UCSD-AML1 (cell line): ENCODE results near the gene TMCO4.

ENCODE experiments used
- DNase-seq: peaks from one replicate; lab custom pipeline; 2025; ENCODE audit not compliant: unreplicated experiment; lab: John Stamatoyannopoulos, UW

The TMCO4 gene

DNA sequence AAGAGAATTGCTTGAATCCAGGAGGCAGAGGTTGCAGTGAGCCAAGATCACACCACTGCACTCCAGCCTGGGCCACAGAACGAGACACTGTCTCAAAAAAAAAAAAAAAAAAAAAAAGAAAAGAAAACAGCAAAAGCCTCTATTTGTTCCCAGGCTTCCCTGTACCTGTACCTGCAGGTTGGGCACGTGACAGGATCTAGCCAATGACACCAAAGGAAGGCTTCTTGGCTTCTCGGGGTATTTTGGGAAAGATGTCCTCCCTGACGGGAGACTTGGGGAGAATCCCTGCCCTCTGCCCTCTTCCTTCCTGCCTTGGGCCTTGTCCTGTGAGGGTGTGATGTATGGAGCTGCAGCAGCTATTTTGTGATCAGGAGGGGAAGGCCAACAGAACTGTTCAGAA lies 22.8 kb downstream of the TMCO4 start:
- DNase-seq = no peak

DNA sequence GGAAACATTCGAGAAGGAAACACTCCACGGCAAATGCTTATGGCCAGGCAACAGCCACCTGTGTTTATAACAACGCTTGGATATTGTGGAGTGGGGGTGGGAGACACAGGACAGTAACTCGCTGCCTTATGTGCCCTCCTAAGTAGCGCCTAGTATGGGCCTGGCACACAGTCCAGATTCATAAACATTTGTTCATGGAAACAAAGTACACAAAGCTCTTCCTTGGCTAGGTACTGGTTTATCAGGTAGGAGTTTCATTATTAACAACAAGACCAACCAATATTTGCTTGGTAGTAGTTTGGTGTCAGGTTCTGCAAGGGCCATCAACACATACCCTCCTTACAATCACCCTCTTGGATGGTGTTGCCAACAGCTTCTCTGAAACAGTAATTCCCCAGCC lies 23.4 kb downstream of the TMCO4 start:
- no peak for DNase-seq

DNA sequence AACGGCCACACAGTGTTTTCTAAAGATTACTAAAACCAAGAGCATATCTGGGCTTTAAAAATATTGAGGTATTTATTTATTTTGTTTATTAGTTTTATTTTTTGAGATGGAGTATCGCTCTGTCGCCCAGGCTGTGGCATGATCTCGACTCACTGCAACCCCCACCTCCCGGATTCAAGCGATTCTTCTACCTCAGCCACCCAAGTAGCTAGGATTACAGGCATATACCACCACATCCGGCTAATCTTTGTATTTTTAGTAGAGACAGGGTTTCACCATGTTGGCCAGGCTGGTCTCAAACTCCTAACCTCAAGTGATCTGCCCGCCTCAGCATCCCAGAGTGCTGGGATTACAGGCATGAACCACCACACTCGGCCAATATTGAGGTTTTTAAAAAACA lies 23.9 kb downstream of the TMCO4 start:
- no peak for DNase-seq

DNA sequence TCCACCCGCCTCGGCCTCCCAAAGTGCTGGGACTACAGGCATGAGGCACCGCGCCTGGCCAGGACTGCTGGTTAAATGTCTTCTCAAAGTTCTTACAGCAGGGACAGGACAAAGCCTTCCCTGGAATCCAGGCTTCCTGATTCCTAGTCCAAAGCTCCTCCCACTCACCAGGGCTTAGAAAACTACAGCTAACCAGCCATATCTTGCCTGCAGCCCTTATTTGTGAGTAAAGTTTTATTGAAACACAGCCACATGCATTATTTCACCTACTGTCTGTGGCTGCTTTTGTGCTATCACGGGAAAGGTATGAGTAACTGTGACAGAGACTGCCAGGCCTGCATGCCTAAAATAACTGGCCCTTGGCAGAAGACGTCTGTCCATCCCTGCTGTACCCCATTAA lies 24.4 kb downstream of the TMCO4 start:
- no peak for DNase-seq

DNA sequence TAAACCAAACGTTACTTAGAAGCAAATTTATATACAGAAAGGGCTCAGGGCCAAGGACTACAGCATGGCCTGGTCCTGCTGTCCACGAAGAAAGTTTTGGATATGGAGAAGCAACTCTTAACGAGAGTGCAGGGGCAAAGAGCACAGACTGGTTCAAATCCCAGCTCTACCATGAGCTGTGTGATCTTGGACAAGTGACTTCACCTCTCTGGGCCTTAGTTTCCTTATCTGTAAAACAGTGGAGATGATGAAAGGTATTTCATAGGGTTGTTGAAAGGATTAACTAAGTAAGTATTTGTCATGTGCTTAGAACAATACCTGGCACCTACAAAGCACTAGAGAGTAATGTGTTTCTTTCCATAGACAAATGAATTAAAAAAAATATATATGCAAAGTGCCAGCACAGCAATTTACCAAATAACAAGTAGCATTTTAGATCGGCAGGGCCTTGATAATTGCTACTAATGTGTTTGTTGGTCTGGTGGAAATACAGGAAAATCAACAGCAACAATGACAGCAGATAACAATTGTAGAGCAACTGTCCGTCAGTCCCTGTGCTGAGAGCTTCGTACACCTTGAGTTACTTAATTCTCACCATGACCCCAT lies 25.4 kb downstream of the TMCO4 start:
- no peak for DNase-seq

DNA sequence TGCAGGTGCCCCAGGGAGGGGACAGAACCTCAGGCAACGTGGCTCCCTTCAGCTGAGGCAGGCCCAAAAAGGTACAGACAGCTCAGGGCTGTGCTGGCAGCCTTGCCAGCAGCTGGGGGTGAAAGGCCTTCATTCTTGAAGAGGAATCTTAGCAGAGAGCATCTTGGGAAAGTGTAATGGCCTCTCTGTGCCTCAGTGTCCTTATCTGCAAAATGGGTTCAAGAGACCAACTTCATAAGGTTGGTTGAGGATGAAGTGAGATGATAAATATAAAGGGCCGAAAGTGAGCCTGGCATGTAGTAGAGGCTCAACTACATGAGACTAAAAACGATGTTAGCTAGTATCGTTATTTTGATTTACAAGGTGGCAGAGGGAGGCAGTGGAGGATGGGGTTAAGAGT lies 26.2 kb downstream of the TMCO4 start:
- no peak for DNase-seq

DNA sequence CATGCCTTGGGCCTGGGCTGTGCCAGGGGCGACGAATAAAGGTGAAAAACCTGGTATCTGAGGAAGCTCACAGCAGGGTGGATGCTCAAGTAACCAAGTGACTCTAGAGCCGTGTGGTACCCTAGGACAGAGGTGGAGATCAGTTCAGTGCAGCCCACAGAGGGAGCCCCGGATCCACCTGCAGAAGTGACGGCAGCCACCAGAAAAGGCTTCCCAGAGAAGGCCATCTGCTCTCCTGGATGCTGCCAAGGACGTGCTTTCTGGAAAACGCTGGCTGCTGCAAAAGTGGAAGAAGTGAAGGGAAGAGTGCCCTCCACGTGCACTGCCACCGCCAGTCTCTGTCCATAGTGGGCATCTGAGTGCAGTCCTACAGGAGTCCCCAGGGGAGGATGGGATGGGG lies 27.7 kb downstream of the TMCO4 start:
- no peak for DNase-seq

DNA sequence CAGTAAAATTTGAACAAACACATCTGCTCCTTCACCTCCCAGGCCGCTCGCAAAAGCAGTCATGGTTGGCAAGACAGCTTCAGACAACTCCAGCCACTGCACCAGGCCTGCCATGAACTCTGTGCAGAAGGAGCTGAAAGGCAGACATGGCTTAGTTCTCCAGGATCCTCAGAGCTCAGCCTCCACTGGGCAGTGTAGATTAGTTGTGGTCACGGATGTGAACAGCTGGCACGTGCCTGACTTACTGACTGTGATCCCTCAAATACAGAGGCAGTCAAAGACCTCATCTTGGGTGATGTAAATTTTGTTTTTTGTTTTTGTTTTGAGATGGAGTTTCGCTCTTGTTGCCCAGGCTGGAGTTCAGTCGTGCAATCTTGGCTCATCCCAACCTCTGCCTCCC lies 28.4 kb downstream of the TMCO4 start:
- DNase-seq = no peak

DNA sequence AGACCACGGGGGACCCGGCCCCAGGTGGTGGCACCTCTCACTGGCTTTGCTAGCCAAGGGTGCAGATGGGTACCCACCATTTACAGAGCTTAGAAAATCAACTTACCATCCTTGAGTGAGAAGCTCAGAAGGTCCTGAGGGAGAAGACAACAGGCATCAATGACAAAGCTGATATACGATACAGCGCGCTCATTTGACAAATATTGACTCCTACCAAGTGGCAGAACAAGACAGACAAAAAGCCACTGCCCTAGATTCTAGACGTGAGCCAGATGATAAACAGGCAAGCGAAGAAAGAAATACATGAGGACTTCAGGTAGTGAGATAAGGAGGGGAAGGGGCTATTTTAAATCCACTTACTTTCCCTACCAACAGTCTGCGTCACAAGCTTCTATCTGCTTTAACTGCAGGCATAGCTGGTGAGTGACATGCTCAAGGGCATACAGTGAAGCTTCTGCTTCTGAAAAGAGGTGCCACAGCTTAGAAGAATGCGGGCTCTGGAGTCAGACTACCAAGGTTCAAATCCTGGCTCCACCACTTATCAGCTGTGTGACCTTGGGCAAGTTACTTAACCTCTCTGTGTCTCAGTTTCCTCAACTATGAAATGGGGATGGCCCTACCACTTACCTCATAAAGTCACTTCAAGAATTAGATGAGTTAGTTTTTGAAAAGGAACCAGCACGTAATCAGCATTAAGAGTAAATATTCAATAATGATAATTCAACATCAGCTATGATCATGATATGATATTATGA lies 29.1 kb downstream of the TMCO4 start:
- DNase-seq = no peak

DNA sequence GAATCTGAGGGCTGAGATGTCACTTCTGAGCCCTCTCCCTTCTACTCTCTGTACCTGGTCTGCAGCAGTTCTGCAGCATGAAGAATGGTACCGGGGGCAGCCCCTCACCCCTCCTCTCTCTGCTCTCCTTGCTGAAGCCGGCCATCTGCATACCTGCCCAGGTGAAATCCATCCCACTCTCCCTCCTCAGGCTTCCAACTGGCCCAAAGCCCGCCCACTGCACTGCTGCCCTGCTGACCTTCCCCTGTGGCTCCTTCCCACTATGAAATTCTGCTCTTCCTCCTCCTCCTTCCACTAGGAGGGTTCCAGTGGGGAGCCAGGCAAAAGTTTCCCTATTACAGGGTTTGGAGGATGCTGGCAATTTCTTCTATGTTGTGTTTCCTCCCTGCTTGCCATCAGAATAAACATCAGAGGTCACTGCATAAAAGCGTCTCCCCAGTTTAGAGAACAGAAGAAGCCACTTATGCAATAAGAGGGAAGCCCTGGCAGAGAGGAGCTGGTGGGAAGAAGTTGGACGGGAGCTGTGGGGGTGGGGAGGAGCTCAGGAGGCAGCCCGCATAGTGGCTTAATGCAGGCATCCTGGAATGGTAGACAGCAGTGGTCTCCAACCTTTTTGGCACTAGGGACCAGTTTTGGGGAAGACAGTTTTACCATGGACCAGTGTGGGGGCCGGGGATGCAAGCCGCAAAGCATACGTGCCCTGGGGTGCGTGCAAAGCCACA lies 30.3 kb downstream of the TMCO4 start:
- DNase-seq = no peak

DNA sequence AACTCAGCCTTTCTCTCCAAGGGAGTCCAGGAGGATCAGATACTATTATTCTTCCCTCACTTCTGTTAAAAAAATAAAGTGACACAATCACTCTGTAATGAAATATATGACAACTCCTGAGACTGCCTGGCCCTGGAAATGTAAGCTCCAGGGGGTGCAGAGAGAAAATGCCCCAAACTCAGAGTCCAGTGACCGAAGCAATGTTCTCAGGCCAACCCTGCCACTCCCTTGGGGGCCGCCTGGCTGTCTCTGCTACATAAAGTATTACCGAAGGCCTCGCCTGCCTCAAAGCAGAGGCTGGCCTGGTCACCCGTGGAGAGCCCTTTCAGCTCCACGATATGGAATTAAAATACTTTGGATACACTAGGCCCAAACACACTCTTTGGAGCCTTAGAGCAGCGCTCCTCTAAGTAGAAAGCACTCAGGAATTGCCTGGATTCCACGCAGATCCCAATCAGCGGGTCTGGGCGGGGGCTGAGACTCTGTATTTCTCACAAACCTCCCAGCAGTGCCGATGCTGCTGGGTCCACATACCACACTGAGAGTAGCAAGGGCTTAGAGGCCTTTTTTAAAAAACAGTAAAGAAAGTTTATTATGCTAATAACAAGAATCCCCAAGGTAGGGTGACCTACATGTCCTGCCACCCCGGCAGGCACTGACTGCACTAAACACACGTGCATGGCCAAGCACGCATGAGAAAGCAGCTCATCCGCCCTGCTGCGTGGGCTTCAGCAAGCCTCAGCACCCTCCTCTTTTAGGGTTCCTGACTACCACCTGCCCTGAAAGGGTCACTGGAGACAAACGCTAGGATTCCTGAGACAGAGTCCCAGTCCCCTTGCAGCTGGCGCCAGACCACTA lies 31.1 kb downstream of the TMCO4 start:
- DNase-seq = no peak

DNA sequence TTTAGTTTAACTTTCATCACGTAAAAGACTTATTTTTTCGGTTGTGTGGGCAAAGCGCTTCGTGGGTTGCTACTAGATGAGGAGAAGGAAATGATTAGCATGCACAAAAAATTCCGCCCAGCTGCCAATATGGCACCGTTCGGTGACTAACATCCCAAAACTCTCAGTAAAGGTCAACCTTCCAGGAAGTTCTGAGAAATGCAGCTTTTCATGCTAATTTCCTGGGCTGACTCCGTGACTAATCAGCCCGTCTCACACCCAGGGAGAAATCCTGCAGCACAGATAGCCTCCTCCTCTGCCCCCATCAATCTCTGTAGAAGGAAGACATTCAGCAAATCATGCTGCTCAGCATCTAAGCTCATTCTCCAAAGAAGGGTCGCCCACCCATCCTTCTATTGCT lies 34.1 kb downstream of the TMCO4 start:
- DNase-seq = no peak

DNA sequence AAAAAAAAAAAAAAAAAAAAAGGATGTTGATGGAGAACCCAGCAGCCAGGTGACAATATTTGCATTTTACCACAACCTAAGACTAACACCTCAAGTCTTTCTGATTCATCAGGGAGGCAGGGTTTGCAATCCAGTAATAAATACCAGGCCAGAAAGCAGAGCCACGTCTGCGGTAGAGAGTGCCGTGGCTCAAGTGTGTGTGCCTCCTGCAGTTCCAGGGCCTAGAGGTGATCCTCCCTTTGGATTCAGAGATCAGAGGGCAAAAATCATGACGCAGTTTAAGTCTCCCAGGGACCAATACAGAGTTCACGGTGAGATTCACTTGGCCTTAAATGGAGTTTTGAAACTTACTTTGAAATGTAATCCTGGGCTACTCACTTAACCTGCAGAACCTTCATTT lies 34.9 kb downstream of the TMCO4 start:
- DNase-seq = no peak

DNA sequence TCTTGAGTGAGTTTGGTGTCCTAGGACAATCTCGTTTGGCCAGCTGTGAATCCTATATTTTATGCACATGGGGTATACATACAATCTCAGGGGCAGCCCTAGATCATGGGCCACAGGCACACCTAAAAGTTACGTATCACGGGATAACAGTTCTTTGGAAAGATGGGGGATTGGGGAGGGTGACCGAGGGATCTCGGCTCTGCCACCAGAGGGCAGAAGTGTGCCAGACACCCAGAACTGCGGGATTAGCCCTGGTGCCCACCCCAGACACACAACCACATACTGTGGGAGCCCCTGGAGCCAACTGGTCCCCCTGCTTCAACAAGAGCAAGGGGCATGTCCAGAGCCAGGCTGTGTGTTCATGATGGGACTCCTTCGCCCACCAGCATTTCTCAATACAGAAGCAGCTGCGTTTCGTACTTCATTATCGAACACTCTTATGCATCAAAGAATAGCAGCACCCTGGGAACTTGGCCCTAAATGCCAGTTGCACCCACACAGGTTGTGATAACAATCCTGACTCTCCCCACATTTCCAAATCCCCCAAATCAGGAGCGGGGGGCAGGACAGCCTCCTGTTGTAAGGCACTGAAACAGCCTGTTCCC lies 37.4 kb downstream of the TMCO4 start:
- DNase-seq = peak; percentile 21

DNA sequence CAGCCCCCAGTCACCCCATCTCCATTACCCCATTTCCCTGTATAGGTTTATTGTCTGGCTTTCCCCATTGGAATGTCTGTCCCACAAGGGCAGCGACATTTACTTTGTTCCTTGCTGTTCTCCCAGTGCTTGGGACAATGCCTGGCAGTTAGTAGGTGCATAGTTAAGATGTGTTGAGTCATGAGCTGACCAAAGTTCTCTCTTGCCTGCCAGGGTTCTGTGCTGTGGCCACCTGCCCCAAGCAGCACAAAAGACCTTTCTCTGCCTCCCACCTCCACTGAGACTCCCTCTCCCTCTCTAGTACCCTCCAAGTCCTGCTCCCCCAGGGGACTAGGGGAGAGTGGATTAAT lies 40.0 kb downstream of the TMCO4 start:
- no peak for DNase-seq

DNA sequence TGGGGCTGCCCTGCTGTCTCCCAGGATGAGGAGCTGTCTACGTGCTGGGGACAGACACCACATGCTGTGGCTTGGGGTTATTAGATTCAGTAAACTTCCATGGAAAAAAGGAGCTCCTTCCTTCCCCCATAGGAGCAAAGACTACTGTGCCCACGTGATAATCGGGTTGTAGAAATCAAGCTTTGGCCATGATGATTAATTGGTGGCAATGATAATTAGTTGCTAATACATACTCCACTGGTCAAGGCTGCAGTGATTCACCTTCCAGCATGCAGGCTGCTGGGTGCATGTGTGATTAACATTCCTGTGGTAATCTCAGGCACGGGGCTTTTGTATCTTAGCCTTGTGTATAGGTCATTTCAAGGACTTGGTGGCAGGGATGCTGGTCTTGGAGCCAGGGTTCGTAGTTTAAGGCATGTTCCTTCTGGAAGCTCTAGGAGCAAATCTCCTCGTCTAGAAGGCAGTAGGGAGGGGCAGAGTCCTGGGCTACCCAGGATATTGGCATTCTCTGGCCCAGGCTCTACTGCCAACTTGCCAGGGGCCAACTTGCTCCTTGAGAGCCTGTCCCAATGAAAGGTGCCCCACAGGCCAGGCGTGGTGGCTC lies 41.4 kb downstream of the TMCO4 start:
- no peak for DNase-seq

DNA sequence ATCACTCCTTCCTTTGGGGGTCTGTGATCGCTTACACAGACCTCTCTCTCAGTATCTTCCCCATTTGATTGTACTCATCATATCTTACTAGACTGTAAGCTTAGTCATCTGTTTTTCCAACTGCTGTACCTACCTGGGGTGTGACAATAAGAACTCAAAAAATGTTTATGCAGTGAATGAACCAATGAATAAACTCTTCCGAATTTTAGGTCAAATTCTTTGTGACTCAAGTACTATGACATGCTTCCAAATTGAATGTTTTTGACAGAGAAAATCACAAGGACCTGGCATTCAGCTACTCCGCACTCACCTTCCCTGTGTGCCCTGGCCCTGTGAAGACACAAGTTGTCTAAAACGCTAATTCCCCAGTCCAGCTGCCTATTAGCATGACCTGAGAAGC lies 42.1 kb downstream of the TMCO4 start:
- DNase-seq = no peak

DNA sequence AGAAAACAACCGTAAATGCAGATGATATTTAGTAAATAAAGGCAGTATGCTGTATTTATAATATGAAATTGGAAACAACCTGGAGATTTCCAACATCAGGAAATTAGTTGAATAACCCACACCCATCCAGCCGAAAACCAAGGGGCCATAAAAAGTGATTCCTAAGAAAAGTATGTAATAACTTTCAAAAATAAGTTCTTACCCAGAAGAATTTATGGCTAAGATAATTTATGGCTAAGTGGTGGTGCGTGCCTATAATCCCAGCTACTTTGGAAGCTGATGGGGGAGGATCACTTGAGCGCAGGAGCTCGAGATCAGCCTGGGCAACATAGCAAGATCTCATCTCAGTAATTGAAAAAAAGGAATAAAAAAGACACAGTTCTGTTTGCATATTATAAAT lies 43.2 kb downstream of the TMCO4 start:
- DNase-seq = no peak

DNA sequence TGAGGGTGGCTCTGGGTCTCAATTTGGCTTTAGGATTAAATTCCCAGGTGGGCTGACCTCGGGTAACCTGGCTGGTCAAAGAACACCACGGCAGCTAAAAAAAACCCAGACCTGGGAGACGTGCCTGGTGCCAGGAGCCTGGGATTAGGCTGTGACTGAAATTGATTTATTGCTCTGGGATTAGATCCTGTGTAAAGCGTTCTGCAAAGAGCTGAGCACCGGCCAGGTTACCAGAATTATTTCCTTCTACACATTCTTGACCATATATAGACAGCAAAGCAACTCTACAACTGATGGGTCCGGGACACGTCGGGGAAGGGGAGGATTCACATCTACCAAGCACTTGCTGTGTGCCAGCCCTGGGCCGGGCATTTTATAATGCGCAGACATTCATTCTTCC lies 45.2 kb downstream of the TMCO4 start:
- DNase-seq = no peak

DNA sequence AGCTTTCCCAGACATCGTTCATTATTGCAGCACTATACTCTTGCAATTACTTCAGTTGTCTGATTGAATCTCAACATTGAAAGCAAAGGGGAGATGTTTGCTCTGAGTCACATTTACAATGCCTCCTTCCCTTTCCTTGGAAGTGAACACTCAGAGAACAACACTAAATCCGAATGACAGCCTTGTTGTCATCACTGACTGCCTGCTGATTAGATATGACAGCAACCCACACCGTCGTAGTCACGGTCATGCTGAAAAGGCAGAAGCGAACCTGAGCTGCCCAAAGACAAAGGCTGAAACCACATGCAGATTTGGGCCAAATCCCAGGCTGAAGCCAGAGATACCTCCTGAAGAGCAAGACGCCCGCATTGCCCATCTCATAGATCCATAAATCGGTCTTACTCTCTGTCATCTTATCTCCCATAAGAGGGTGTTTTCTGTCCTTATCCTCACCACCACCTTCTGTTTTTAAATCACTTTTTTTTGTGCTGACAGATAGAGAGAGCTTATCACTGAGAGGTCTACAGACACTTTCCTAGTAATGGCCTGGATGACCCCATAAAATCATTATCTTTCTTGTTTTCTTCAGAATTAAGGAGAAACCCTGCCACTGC lies 47.5 kb downstream of the TMCO4 start:
- DNase-seq = no peak
